Esophagus squamous epithelium (tissue), 5 donors: Measurements from ENCODE around the gene COL5A2. TPM values are rescaled to one million over a fixed set of nuclear protein-coding genes. Genes with fewer than 3 reads are reported as not detected.
A peak's percentile ranks its signal among the peaks of the same experiment; 100 is the strongest.

Source experiments
- DNase-seq: peaks from one replicate; lab custom pipeline; 2025; lab: John Stamatoyannopoulos, UW
- H3K27ac ChIP-seq, 4 donors: fragments of 200-600 bp; sonication (generic); one replicate each; pipeline ENCODE4 v1.5.1; 2016 to 2019; ENCODE audit warnings: mild to moderate bottlenecking in 1 of 4
- H3K27me3 ChIP-seq, 4 donors: fragments of 200-600 bp; sonication (generic); 1 replicate in 3 of 4; 2 replicates in 1 of 4; pipeline versions ENCODE4 v1.5.1 to v1.6.0; 2017 to 2021; ENCODE audit warnings: antibody characterized with exemption in 1 of 4
- H3K36me3 ChIP-seq, 3 donors: fragments of 200-600 bp; sonication (generic); one replicate each; pipeline ENCODE4 v1.5.1; 2016 to 2019
- H3K4me1 ChIP-seq, 3 donors: fragments of 200-600 bp; sonication (generic); one replicate each; pipeline ENCODE4 v1.5.1; 2017 to 2019
- H3K4me3 ChIP-seq, 4 donors: fragments of 200-600 bp; sonication (generic); 1 replicate in 3 of 4; 2 replicates in 1 of 4; pipeline ENCODE4 v1.5.1; 2016 to 2019; ENCODE audit warnings: mild to moderate bottlenecking in 2 of 4, moderate library complexity in 1 of 4
- H3K9me3 ChIP-seq, 3 donors: fragments of 200-600 bp; sonication (generic); one replicate each; pipeline ENCODE4 v1.5.1; 2016 to 2019
- CTCF ChIP-seq, 6 experiments: fragments of 450-650 bp in 4 of 6; fragments of 200-600 bp in 2 of 6; sonication (generic) in 2 of 6; IDR thresholded peaks; one replicate each; pipeline ENCODE4 v1.5.1; 2016 to 2019; ENCODE audit warnings: antibody characterized with exemption in 6 of 6, mild to moderate bottlenecking in 4 of 6, moderate library complexity in 4 of 6
- POLR2A ChIP-seq, 4 donors: fragments of 450-650 bp; IDR thresholded peaks; one replicate each; pipeline ENCODE4 v1.6.1; 2017; ENCODE audit warnings: antibody characterized with exemption in 4 of 4, mild to moderate bottlenecking in 4 of 4, moderate library complexity in 3 of 4
- whole genome bisulfite sequencing, 2 donors: methylation state at CpG; one replicate each; pipeline ENCODE4 v1.1.5; 2018; 5-methylcytosine and 5-hydroxymethylcytosine counted together
- intact Hi-C: fragments of 100-400 bp; cut with DNase I; formaldehyde crosslinking; loops from one replicate; pipeline ENCODE4 v1.15.0; 2022
- total RNA-seq, 4 donors: library from RNA; depleted of rRNA; stranded (reverse); fragments of >200 nt; gene quantifications; one replicate each; pipeline ENCODE4 v1.1.0, GENCODE V29; 2016
- donor health status: DM: yes; HTN: yes; CAD: no.

The COL5A2 gene
- total RNA-seq, 4 donors from 2014 or later = 5.6 to 34.3 (median 13.4) TPM

DNA sequence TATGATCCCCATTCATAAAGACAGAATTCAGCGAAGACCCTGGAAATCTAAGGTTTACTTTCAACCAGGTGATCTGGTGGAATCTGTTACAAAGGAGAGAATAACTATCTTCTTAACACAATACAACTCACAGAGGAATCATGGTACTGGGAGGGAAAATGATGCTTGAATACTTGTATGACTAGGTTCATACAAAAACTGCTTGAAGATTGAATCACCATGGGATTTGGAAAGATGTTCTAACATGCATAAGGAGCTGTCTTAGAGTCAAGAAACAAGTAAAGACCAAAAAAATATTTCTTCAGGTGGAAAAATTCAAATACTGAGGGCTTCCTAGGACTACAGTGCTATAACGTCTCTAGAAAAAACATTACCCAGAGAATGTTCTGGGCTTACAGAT lies 32.2 kb downstream of the COL5A2 start:
- Histone ChIP-seq H3K4me3 (no peak overlapping the region), H3K36me3 (no peaks in the 10 kb centered on the region), H3K27me3 (no peaks in the 10 kb centered on the region), H3K4me1 (peaks cover 0 to 17% (median under 1%) of the 10 kb centered on the region in 3 donors), H3K9me3 (no peaks in the 10 kb centered on the region), H3K27ac (no peak overlapping the region)
- no peak for DNase-seq
- intact Hi-C loops = no loop called here
- WGBS, 2 donors = 69 to 74% methylated on average over 2 of the region's 2 CpGs
- no peak for TF ChIP-seq CTCF (IDR thresholded peaks at IDR 0.05)
- TF ChIP-seq POLR2A (IDR thresholded peaks at IDR 0.05) = no peak

GRCh38 chr2:189146553-189146952 lies 33.0 kb downstream of the COL5A2 start:
- H3K36me3 ChIP-seq = no peaks in the 10 kb centered on the region
- TF ChIP-seq POLR2A (IDR thresholded peaks at IDR 0.05) (no peak), CTCF (IDR thresholded peaks at IDR 0.05) (no peak)
- intact Hi-C loops = no loop called here
- H3K27ac ChIP-seq = no peak overlapping the region
- H3K27me3 ChIP-seq = no peaks in the 10 kb centered on the region
- H3K9me3 ChIP-seq = no peaks in the 10 kb centered on the region
- WGBS, 2 donors = 22 to 28% methylated on average over 2 of the region's 2 CpGs
- no peak overlapping the region for H3K4me3 ChIP-seq
- DNase-seq = no peak
- H3K4me1 ChIP-seq = peaks cover 0 to 10% (median 0%) of the 10 kb centered on the region in 3 donors

DNA sequence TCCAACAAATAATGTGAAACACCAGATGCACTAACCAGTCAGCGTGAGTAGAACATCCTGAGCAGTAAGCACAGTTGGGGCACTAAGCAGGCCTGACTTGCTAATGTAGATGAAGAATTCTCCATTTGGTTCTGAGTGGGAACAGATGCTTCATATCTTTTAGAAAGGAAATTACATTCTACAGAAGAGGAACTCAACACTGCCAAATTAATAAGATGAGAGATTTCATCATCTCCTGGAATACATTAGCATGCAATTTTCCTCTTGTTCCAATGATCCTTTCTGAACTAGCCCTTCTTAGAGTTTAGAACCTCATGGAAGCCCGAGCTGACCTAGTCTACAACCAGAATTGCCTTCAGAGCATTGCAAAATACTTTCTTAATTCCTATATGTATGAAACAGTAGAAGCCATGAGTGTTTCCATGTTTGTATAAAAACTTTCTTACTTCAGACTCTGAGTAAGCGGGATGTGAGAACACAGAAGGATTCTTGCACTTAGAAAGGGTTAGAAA lies 34.8 kb downstream of the COL5A2 start:
- H3K4me3 ChIP-seq = no peak overlapping the region
- peaks cover 0 to 8% (median 0%) of the 10 kb centered on the region in 3 donors for H3K4me1 ChIP-seq
- no peak for TF ChIP-seq CTCF (IDR thresholded peaks at IDR 0.05)
- TF ChIP-seq POLR2A (IDR thresholded peaks at IDR 0.05) = no peak
- intact Hi-C loops = no loop called here
- no peak overlapping the region for H3K27ac ChIP-seq
- H3K27me3 ChIP-seq = no peaks in the 10 kb centered on the region
- DNase-seq = no peak
- H3K36me3 ChIP-seq = no peaks in the 10 kb centered on the region
- WGBS, 2 donors = 62 to 78% methylated on average over 3 of the region's 3 CpGs
- no peaks in the 10 kb centered on the region for H3K9me3 ChIP-seq

DNA sequence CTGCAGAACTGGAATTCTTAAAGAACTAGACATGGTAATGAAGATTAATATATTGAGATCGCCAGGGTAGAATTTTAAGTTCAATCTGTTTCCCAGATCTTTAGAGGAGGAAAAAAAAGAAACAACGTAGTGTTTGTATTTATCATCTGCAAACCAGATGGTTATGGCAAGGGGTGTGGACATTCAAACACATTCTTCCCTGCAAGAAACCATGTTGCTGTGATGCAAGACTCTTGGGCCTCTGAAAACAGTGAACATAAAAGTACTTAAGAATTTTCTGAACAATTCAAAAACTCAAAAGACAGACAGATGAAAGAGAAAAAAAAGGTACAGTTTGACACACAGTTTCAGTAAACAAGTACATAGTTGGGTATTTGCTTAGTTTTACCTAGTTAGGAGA lies 35.6 kb downstream of the COL5A2 start:
- Histone ChIP-seq H3K4me3 (no peak overlapping the region), H3K9me3 (no peaks in the 10 kb centered on the region), H3K27ac (peak overlapping the region in 1 of 4 donors; percentile 8), H3K36me3 (no peaks in the 10 kb centered on the region), H3K4me1 (peaks cover 0 to 5% (median 0%) of the 10 kb centered on the region in 3 donors), H3K27me3 (no peaks in the 10 kb centered on the region)
- WGBS, 2 donors = 75 to 80% methylated on average over 2 of the region's 2 CpGs
- intact Hi-C loops = no loop called here
- TF ChIP-seq CTCF (IDR thresholded peaks at IDR 0.05) (no peak), POLR2A (IDR thresholded peaks at IDR 0.05) (no peak)
- DNase-seq = no peak

DNA sequence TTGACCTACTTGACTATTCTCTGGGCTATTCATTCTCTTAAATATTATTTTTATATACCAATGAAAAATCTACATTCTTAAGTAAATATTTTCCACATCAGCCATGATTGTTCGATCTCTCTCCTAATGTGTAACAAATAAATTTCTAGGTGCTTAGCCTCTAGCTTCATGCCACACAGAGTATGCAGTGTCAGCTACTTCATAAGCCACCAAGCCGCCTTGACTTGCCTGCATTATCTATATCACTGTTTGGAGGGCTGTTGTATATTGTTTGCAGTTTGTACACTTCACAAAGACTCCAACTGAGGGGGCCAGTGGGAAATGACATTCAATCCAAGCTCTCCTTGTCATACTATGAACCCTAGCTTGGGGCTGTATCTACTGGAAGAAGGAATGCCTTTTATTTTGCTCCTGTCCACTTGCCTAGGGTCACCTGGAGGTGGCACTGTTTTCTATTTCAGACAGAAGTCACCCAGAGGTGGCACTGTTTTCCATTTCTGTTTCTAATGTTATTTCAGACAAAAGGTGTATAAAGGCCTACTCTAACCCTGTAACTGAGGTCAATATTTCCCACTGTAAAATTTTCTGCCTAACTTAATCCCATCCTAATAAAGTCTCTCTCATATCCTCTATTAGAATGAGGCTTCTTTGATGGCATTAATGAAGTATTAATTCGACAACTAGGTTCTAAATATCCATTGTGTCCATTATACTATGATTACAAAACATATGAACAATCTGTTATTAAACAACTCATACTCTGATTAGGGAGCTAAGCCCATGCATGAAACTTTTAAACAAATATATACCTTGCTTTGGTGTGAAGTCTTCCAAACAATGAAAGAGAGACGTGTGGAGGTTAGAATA lies 36.4 kb downstream of the COL5A2 start:
- no peak overlapping the region for H3K4me3 ChIP-seq
- no peaks in the 10 kb centered on the region for H3K27me3 ChIP-seq
- no peaks in the 10 kb centered on the region for H3K9me3 ChIP-seq
- peaks cover 0 to 5% (median 0%) of the 10 kb centered on the region in 3 donors for H3K4me1 ChIP-seq
- no peak for DNase-seq
- no peaks in the 10 kb centered on the region for H3K36me3 ChIP-seq
- intact Hi-C loops = no loop called here
- WGBS, 2 donors = 82 to 91% methylated on average over 3 to 4 of the region's 4 CpGs
- TF ChIP-seq POLR2A (IDR thresholded peaks at IDR 0.05) (no peak), CTCF (IDR thresholded peaks at IDR 0.05) (peak in 5 of 6 experiments; percentile 44 to 78 (median 57))
- no peak overlapping the region for H3K27ac ChIP-seq
